Lower lobe of right lung (tissue), 2 donors: ENCODE data around the gene RBMS1. TPM values are rescaled to one million over a fixed set of nuclear protein-coding genes. Genes with fewer than 3 reads are reported as not detected.

Experiments used
- ATAC-seq, 2 donors: fragments of 200-7000 bp; cut with Tn5 transposase; one replicate each; pipeline ENCODE4 v1.9.1; 2020 to 2022; ENCODE audit warnings: mild to moderate bottlenecking in 2 of 2, moderate library complexity in 2 of 2
- DNase-seq: peaks from one replicate; pipeline ENCODE4 v3.0.0-alpha.2; 2020
- H3K27ac ChIP-seq: fragments of 200-600 bp; one replicate; pipeline ENCODE4 v1.8.0; 2022
- H3K27me3 ChIP-seq: fragments of 200-600 bp; one replicate; pipeline ENCODE4 v1.8.0; 2022; ENCODE audit warnings: low read depth
- H3K36me3 ChIP-seq: fragments of 200-600 bp; one replicate; pipeline ENCODE4 v1.8.0; 2022; ENCODE audit warnings: mild to moderate bottlenecking
- H3K4me1 ChIP-seq: fragments of 200-600 bp; one replicate; pipeline ENCODE4 v1.8.0; 2022
- H3K4me3 ChIP-seq: fragments of 200-600 bp; one replicate; pipeline ENCODE4 v1.8.0; 2022; ENCODE audit warnings: mild to moderate bottlenecking
- H3K9me3 ChIP-seq: fragments of 200-600 bp; one replicate; pipeline ENCODE4 v1.8.0; 2022
- CTCF ChIP-seq: fragments of 200-600 bp; IDR thresholded peaks from one replicate; pipeline ENCODE4 v1.8.0; 2022; ENCODE audit warnings: antibody characterized with exemption, mild to moderate bottlenecking
- intact Hi-C: fragments of 100-400 bp; cut with DNase I; formaldehyde crosslinking; loops from one replicate; pipeline ENCODE4 v1.11.0; 2022
- total RNA-seq: library from RNA; stranded (reverse); fragmentation: NEBNext Ultra II Directional; extraction: Animal tissue kit (Norgen Biotek cat#: 25700); gene quantifications from one replicate; pipeline ENCODE4 v1.2.1, GENCODE V29; 2021
- donor health status: DM: no; HTN: yes; CAD: no; lungs with severe emphysema.

RBMS1 gene
- total RNA-seq, 1 donor from 2014 or later, result 95.3 TPM

GRCh38 chr2:160394153-160394552 lies 99.5 kb downstream of the RBMS1 start:
- no peak overlapping the region for H3K4me3 ChIP-seq
- H3K4me1 ChIP-seq, result peaks cover 81% of the 10 kb centered on the region
- DNase-seq, result no peak
- no peaks in the 10 kb centered on the region for H3K27me3 ChIP-seq
- peak; percentile 48 to 70 for ATAC-seq
- no peak for TF ChIP-seq CTCF
- intact Hi-C loops, result loop anchor here (10.0 kb wide), 1 partner anchor 49 kb away; no protein-coding TSS in a partner anchor
- H3K9me3 ChIP-seq, result no peaks in the 10 kb centered on the region
- no peak overlapping the region for H3K27ac ChIP-seq
- no peaks in the 10 kb centered on the region for H3K36me3 ChIP-seq

GRCh38 chr2:160392201-160392600 lies 101.4 kb downstream of the RBMS1 start:
- Histone ChIP-seq H3K4me3 (no peak overlapping the region), H3K9me3 (no peaks in the 10 kb centered on the region), H3K4me1 (peaks cover 81% of the 10 kb centered on the region), H3K36me3 (no peaks in the 10 kb centered on the region), H3K27ac (no peak overlapping the region), H3K27me3 (no peaks in the 10 kb centered on the region)
- TF ChIP-seq CTCF, result no peak
- ATAC-seq (no peak), DNase-seq (no peak)
- intact Hi-C loops, result loop anchor here (10.0 kb wide), 1 partner anchor 47 kb away; no protein-coding TSS in a partner anchor

DNA sequence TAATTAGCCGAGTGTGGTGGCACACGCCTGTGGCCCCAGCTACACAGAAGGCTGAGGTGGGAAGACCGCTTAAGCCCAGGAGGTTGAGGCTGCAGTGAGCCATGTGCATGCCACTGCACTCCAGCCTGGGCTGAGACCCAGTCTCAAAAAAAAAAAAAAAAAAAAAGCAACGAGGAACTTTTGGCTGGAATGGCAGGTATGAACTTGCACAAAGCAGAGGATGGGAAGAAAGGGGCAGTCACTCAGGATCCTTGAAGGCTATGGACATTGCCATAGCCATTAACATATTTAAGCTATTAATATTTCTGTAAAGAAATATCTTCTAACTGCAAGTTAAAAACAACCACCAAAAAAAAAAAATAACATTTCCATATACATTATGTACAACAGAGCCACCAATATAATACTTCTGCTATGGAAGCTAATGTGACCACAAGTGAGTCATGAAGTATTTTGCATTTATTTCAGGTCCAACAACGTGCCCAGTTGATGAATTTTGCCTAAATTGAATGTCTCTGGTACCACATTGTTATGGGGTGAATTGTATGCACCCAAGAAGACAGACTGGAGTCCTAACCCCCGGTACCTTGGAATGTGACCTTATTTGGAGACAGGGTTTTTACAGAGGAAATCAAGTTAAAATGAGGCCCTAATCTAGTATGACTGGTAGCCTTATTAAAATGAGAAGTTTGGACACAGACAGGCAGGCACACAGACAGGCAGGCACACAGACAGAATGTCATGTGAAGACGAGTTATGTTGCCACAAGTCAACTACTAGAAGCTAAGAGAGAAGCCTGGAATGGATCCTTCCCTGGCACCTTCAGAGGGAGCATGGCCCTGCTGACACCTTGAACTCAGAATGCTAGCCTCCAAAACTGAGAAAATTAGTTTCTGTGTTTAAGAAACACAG lies 102.8 kb downstream of the RBMS1 start:
- peaks cover 88% of the 10 kb centered on the region for H3K4me1 ChIP-seq
- H3K27ac ChIP-seq, result no peak overlapping the region
- no peak for ATAC-seq

DNA sequence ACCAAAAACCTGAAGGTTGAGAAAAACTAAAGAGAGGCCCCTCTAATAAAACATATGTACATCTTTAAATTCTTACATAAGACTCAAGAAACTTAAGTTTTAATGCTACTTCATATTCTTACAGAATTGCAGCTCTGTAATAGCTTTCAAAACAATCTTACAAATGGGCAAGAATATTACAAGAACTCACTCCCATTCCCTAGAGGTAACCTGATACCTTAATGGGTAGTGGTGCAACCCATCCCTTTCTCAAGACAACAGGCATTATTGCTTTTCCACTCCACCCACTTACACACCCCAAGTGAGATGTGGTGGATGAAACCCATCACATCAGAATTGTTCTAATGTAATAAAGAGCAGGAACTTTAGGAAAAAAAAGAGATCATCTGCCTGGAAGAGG lies 103.7 kb downstream of the RBMS1 start:
- no peak overlapping the region for H3K27ac ChIP-seq
- no peak for ATAC-seq

More for the DNA sequence above, 102.8 kb downstream of the RBMS1 start:
- no peak for DNase-seq
- Histone ChIP-seq H3K36me3 (no peaks in the 10 kb centered on the region), H3K4me3 (no peak overlapping the region), H3K9me3 (no peaks in the 10 kb centered on the region), H3K27me3 (no peaks in the 10 kb centered on the region)
- intact Hi-C loops, result loop anchor here (10.0 kb wide), 1 partner anchor 46 kb away; no protein-coding TSS in a partner anchor
- TF ChIP-seq CTCF, result no peak

More for the DNA sequence above, 103.7 kb downstream of the RBMS1 start:
- H3K4me3 ChIP-seq, result no peak overlapping the region
- no peaks in the 10 kb centered on the region for H3K27me3 ChIP-seq
- no peaks in the 10 kb centered on the region for H3K9me3 ChIP-seq
- no peaks in the 10 kb centered on the region for H3K36me3 ChIP-seq
- peaks cover 94% of the 10 kb centered on the region for H3K4me1 ChIP-seq
- intact Hi-C loops, result loop anchor here (10.0 kb wide), 1 partner anchor 45 kb away; no protein-coding TSS in a partner anchor
- TF ChIP-seq CTCF, result no peak
- no peak for DNase-seq
